Measurements from ENCODE around the gene CEMIP. TPM values are rescaled to one million over a fixed set of nuclear protein-coding genes. Genes with fewer than 3 reads are reported as not detected.

The CEMIP gene
- total and polyA plus RNA-seq, 2 of the 13 experiments (the other 11 are each of a cell fraction or from before 2014, with no cell fraction given): 4.3 to 28.5 TPM

DNA sequence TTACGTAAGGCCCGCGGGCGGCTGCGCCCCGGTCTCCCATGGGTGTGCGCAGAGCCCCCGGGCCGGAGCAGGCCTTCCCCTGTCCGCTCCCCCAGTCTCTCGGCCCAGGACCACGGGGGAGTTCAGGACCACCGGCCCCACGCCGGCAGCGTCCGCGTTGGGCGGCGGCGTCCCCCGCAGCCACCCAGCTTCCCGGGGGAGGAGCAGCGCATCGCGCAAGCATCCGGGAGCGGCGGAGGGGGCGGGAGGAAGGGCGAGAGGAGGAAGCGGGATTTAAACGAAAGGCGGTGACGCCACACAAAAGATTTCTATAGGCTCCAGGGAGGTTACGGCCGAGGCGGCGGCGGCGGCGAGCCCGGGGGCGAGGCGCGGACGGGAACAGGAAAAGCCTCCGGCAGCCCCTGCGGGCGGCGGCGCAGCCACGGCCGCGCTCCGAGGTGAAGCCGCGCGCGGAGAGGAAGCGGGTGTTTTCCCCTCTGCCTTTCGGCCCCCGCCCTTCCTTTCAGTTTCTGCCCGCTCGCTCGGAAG is 221.5 kb downstream of the CEMIP start, which contains the start of gene TLNRD1 (continued):
- TF ChIP-seq THYN1 (CRISPR knock-in tag; IDR thresholded peaks at IDR 0.05; ENCODE audit: borderline replicate concordance, low read depth) (no peak), ZSCAN12 (CRISPR knock-in tag; IDR thresholded peaks at IDR 0.05) (no peak), RAD21 (CRISPR knock-in tag; IDR thresholded peaks at IDR 0.05) (no peak), SMAD9 (CRISPR knock-in tag; IDR thresholded peaks at IDR 0.05) (peak; percentile 28; the same call in 1 of the 2 replicates), ZNF501 (CRISPR knock-in tag; IDR thresholded peaks at IDR 0.05) (peak; percentile 72), NAIF1 (CRISPR knock-in tag; IDR thresholded peaks at IDR 0.05; ENCODE audit: borderline replicate concordance) (peak; percentile 72; the same call in 1 of the 2 replicates), ZMYM3 (CRISPR knock-in tag; IDR thresholded peaks at IDR 0.05) (no peak), MLLT10 (CRISPR knock-in tag; IDR thresholded peaks at IDR 0.05) (no peak), ELF3 (CRISPR knock-in tag; IDR thresholded peaks at IDR 0.05) (peak; percentile 89), TGIF2 (CRISPR knock-in tag; IDR thresholded peaks at IDR 0.05) (no peak), MAZ (IDR thresholded peaks at IDR 0.05; ENCODE audit: borderline replicate concordance, low read depth, low read length) (peak; percentile 57; the same call in 1 of the 2 replicates), MAZ (CRISPR knock-in tag; IDR thresholded peaks at IDR 0.05; ENCODE audit: low read depth) (no peak; the same call in 1 of the 2 replicates), ZC3H4 (CRISPR knock-in tag; IDR thresholded peaks at IDR 0.05; ENCODE audit: borderline replicate concordance) (no peak), MIER3 (CRISPR knock-in tag; IDR thresholded peaks at IDR 0.05; ENCODE audit: borderline replicate concordance) (no peak), ZNF337 (CRISPR knock-in tag; IDR thresholded peaks at IDR 0.05; ENCODE audit: borderline replicate concordance, low read depth) (no peak), KLF16 (CRISPR knock-in tag; IDR thresholded peaks at IDR 0.05) (peak in 1 of 2 experiments; percentile 85; a peak in 2 of 4 replicates), RXRB (CRISPR knock-in tag; IDR thresholded peaks at IDR 0.05; ENCODE audit: borderline replicate concordance) (peak; percentile 60; the same call in 1 of the 2 replicates), SATB2 (CRISPR knock-in tag; IDR thresholded peaks at IDR 0.05) (no peak), CENPX (CRISPR knock-in tag; IDR thresholded peaks at IDR 0.05) (no peak), ZNF180 (CRISPR knock-in tag; IDR thresholded peaks at IDR 0.05; ENCODE audit: borderline replicate concordance, low read depth) (no peak), SUZ12 (IDR thresholded peaks at IDR 0.05; ENCODE audit: low read depth, low read length) (no peak)
- TF ChIP-seq, protein P1, sequence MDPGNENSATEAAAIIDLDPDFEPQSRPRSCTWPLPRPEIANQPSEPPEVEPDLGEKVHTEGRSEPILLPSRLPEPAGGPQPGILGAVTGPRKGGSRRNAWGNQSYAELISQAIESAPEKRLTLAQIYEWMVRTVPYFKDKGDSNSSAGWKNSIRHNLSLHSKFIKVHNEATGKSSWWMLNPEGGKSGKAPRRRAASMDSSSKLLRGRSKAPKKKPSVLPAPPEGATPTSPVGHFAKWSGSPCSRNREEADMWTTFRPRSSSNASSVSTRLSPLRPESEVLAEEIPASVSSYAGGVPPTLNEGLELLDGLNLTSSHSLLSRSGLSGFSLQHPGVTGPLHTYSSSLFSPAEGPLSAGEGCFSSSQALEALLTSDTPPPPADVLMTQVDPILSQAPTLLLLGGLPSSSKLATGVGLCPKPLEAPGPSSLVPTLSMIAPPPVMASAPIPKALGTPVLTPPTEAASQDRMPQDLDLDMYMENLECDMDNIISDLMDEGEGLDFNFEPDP (CRISPR knock-in tag; conservative IDR thresholded peaks at IDR 0.05): no peak
- TF ChIP-seq, protein P2, sequence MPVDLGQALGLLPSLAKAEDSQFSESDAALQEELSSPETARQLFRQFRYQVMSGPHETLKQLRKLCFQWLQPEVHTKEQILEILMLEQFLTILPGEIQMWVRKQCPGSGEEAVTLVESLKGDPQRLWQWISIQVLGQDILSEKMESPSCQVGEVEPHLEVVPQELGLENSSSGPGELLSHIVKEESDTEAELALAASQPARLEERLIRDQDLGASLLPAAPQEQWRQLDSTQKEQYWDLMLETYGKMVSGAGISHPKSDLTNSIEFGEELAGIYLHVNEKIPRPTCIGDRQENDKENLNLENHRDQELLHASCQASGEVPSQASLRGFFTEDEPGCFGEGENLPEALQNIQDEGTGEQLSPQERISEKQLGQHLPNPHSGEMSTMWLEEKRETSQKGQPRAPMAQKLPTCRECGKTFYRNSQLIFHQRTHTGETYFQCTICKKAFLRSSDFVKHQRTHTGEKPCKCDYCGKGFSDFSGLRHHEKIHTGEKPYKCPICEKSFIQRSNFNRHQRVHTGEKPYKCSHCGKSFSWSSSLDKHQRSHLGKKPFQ (CRISPR knock-in tag; IDR thresholded peaks at IDR 0.05; ENCODE audit: insufficient replicate concordance): no peak
- TF ChIP-seq, protein P3, sequence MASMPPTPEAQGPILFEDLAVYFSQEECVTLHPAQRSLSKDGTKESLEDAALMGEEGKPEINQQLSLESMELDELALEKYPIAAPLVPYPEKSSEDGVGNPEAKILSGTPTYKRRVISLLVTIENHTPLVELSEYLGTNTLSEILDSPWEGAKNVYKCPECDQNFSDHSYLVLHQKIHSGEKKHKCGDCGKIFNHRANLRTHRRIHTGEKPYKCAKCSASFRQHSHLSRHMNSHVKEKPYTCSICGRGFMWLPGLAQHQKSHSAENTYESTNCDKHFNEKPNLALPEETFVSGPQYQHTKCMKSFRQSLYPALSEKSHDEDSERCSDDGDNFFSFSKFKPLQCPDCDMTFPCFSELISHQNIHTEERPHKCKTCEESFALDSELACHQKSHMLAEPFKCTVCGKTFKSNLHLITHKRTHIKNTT (CRISPR knock-in tag; IDR thresholded peaks at IDR 0.05): no peak
- TF ChIP-seq, protein P4, sequence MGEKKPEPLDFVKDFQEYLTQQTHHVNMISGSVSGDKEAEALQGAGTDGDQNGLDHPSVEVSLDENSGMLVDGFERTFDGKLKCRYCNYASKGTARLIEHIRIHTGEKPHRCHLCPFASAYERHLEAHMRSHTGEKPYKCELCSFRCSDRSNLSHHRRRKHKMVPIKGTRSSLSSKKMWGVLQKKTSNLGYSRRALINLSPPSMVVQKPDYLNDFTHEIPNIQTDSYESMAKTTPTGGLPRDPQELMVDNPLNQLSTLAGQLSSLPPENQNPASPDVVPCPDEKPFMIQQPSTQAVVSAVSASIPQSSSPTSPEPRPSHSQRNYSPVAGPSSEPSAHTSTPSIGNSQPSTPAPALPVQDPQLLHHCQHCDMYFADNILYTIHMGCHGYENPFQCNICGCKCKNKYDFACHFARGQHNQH (CRISPR knock-in tag; IDR thresholded peaks at IDR 0.05): no peak
